ENCODE results near the gene RAB5B. TPM values are rescaled to one million over a fixed set of nuclear protein-coding genes. Genes with fewer than 3 reads are reported as not detected.

Gene RAB5B
- total and polyA plus RNA-seq, 11 donors: 57.5 to 135 (median 112) TPM

GRCh38 chr12:56010111-56010570 is 36.3 kb downstream of the RAB5B start:
- ATAC-seq: no peak
- H3K27ac ChIP-seq: no peak overlapping the region
- H3K27me3 ChIP-seq: no peaks in the 10 kb centered on the region
- no peak for TF ChIP-seq CTCF (IDR thresholded peaks at IDR 0.05)
- no peak for TF ChIP-seq POLR2A (IDR thresholded peaks at IDR 0.05)
- 75 to 92% (median 79%) methylated on average over 2 of the region's 2 CpGs for WGBS, 4 donors
- peaks cover 0 to 13% (median 0%) of the 10 kb centered on the region in 9 donors for H3K36me3 ChIP-seq
- intact Hi-C loops (cut with DNase I): no loop called here
- no peak for DNase-seq
- no peak overlapping the region for H3K4me3 ChIP-seq
- no peaks in the 10 kb centered on the region for H3K9me3 ChIP-seq
- peaks cover 0 to 15% (median 7%) of the 10 kb centered on the region in 12 donors for H3K4me1 ChIP-seq

- Histone ChIP-seq H3K27me3 (no peaks in the 10 kb centered on the region), H3K36me3 (peaks cover 0 to 13% (median 0%) of the 10 kb centered on the region in 9 donors), H3K9me3 (no peaks in the 10 kb centered on the region), H3K4me1 (peaks cover 0 to 14% (median 7%) of the 10 kb centered on the region in 12 donors), H3K4me3 (no peak overlapping the region), H3K27ac (no peak overlapping the region)
- intact Hi-C loops (cut with DNase I): no loop called here
- TF ChIP-seq CTCF (IDR thresholded peaks at IDR 0.05) (no peak), POLR2A (IDR thresholded peaks at IDR 0.05) (no peak)
- DNase-seq (no peak), ATAC-seq (no peak)
- WGBS, 4 donors: 95 to 97% (median 95%) methylated on average over 2 of the region's 2 CpGs
Observed at GRCh38 chr12:56011509-56012090, 37.7 kb downstream of the RAB5B start.

GRCh38 chr12:56013482-56013881 is 39.6 kb downstream of the RAB5B start:
- peaks cover 0 to 1% (median 0%) of the 10 kb centered on the region in 12 donors for H3K4me1 ChIP-seq
- no peak overlapping the region for H3K4me3 ChIP-seq
- H3K27me3 ChIP-seq: no peaks in the 10 kb centered on the region
- DNase-seq (no peak), ATAC-seq (no peak)
- WGBS, 4 donors: 92 to 95% (median 94%) methylated on average over 5 of the region's 5 CpGs
- no peak overlapping the region for H3K27ac ChIP-seq
- H3K9me3 ChIP-seq: no peaks in the 10 kb centered on the region
- TF ChIP-seq POLR2A (IDR thresholded peaks at IDR 0.05) (no peak), CTCF (IDR thresholded peaks at IDR 0.05) (no peak)
- intact Hi-C loops (cut with DNase I): no loop called here
- H3K36me3 ChIP-seq: peaks cover 0 to 21% (median 9%) of the 10 kb centered on the region in 9 donors

- peaks cover 0 to 26% (median 10%) of the 10 kb centered on the region in 9 donors for H3K36me3 ChIP-seq
- H3K27me3 ChIP-seq: no peaks in the 10 kb centered on the region
- 45 to 62% (median 52%) methylated on average over 2 of the region's 2 CpGs for WGBS, 4 donors
- DNase-seq: no peak
- H3K27ac ChIP-seq: no peak overlapping the region
- no peak for ATAC-seq
- no peak overlapping the region for H3K4me3 ChIP-seq
- no peak for TF ChIP-seq POLR2A (IDR thresholded peaks at IDR 0.05)
- no peak for TF ChIP-seq CTCF (IDR thresholded peaks at IDR 0.05)
- no peaks in the 10 kb centered on the region for H3K9me3 ChIP-seq
- intact Hi-C loops (cut with DNase I): no loop called here
- H3K4me1 ChIP-seq: no peaks in the 10 kb centered on the region
Observed at GRCh38 chr12:56014205-56014604, 40.3 kb downstream of the RAB5B start.
